ENCODE results near the gene CASS4.

The CASS4 gene

DNA sequence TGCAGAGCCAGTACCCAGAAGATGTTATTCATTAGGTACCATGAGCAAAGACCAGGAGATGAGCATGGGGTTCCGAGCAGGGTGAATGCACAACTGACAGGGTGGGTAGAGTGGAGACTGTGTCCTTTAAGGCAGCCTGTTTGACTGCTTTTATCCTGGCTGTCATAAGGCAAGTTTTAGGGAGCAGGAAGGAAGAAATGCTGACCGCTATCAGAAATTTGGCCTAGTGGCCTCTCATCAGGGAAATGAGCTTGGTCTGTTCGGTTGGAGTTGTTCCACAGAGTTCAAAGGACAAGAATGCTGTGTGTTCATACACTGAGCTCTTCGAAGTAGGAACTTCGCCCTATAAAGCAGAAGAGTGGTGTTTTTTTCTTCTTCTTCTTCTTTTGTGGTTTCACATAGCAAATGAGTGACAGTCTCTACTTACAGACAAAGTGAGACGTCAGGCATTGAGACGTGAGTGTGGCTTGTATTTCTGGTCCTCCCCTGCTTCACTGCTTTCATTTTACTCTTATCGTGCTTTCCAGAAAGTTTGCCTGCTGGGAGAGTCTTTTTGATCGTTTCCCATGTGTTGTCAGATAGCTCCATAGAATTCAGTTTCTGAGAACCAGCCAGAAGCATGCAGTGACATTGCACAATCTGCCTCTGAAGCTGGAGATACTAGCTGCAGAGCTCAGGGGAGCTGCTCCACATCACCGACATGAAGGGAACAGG, at the start of gene CASS4:
Gene CASS4, plus strand, starts transcription at position 502 of the 714 bp plus-strand sequence. Its CDS starts 199 bp downstream, at position 701.
- H3K27me3 ChIP-seq (ENCODE audit: control insufficient read depth in 1 of 2, insufficient read depth in 2 of 2, low read length in 2 of 2): no peaks in the 10 kb centered on the region
- no peak within 1 kb of the TSS for H3K9ac ChIP-seq (ENCODE audit: low read length)
- H3K9me3 ChIP-seq (ENCODE audit: low read length): no peaks in the 10 kb centered on the region
- peaks cover 11% of the 10 kb centered on the region for H3K36me3 ChIP-seq (ENCODE audit: insufficient read depth, low read length)
- H3K4me1 ChIP-seq (ENCODE audit: insufficient read depth, low read length): no peaks in the 10 kb centered on the region
- H3K4me3 ChIP-seq (ENCODE audit: low read depth in 1 of 2, low read length in 2 of 2): no peak within 1 kb of the TSS
- no peak within 1 kb of the TSS for H3K27ac ChIP-seq (ENCODE audit: low read depth, low read length)

DNA sequence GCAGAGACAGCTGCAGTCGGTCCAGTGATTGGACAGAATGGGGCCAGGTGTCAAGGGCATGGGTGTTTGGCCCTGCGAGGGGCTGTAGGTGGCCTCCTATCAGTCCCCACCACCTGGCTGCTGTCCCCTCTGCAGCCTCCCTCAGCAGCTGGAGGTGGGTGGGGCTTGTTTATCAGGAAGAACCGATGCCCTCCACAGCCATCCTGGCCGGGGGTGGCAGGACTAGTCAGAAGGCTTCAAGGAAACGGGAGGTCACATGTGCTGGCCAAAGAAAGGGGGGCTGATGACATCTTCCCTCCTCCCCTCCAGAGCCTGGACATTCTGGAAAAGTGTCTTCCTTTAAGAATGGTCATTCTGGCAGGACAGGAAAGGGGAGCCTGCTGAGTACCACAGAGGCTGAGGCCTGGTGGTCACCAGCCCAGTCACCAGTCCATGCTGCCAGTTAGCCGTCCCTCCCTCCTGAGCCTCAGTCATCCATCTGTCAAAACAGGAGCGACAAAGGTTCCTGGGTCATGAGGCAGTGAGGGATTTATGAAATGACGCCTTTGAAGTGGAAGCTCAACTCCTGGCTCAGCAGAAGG, 49.1 kb upstream of the CASS4 start:
- Histone ChIP-seq H3K27me3 (ENCODE audit: control insufficient read depth in 1 of 2, insufficient read depth in 2 of 2, low read length in 2 of 2) (no peaks in the 10 kb centered on the region), H3K27ac (ENCODE audit: low read depth, low read length) (no peak overlapping the region), H3K36me3 (ENCODE audit: insufficient read depth, low read length) (peaks cover 17% of the 10 kb centered on the region), H3K9ac (ENCODE audit: low read length) (no peak overlapping the region), H3K9me3 (ENCODE audit: low read length) (no peaks in the 10 kb centered on the region), H3K4me1 (ENCODE audit: insufficient read depth, low read length) (peaks cover 34% of the 10 kb centered on the region), H3K4me3 (ENCODE audit: low read depth in 1 of 2, low read length in 2 of 2) (no peak overlapping the region)

DNA sequence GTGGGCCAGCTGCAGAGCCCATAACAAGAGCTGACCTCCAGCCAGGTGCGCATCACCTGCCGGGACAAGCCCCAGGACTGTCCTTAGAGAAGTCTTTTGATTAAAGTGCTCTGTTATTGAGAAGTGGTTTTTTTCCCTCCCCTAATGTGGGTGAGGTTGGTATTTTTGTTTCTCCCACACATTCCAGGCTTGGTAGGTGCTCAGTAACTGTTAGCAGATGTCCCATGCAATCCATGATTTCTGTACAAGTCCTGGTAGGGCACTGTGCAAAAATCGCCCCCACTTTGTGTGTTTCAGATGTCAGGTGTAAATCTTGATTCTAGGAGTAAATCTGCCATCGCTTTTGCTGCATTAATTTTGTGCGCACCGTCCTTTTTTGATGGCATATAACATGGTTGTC, 48.6 kb upstream of the CASS4 start:
- no peak overlapping the region for H3K27ac ChIP-seq (ENCODE audit: low read depth, low read length)
- peaks cover 17% of the 10 kb centered on the region for H3K36me3 ChIP-seq (ENCODE audit: insufficient read depth, low read length)

GRCh38 chr20:56368351-56369134, 43.5 kb upstream of the CASS4 start:
- no peaks in the 10 kb centered on the region for H3K27me3 ChIP-seq (ENCODE audit: control insufficient read depth in 1 of 2, insufficient read depth in 2 of 2, low read length in 2 of 2)
- H3K27ac ChIP-seq (ENCODE audit: low read depth, low read length): no peak overlapping the region
- no peak overlapping the region for H3K4me3 ChIP-seq (ENCODE audit: low read depth in 1 of 2, low read length in 2 of 2)
- no peak overlapping the region for H3K9ac ChIP-seq (ENCODE audit: low read length)
- no peaks in the 10 kb centered on the region for H3K9me3 ChIP-seq (ENCODE audit: low read length)
- H3K4me1 ChIP-seq (ENCODE audit: insufficient read depth, low read length): peaks cover 2% of the 10 kb centered on the region
- H3K36me3 ChIP-seq (ENCODE audit: insufficient read depth, low read length): peaks cover 17% of the 10 kb centered on the region

More for the DNA sequence above, 48.6 kb upstream of the CASS4 start:
- Histone ChIP-seq H3K9me3 (ENCODE audit: low read length) (no peaks in the 10 kb centered on the region), H3K27me3 (ENCODE audit: control insufficient read depth in 1 of 2, insufficient read depth in 2 of 2, low read length in 2 of 2) (no peaks in the 10 kb centered on the region), H3K4me3 (ENCODE audit: low read depth in 1 of 2, low read length in 2 of 2) (no peak overlapping the region), H3K4me1 (ENCODE audit: insufficient read depth, low read length) (peaks cover 30% of the 10 kb centered on the region), H3K9ac (ENCODE audit: low read length) (no peak overlapping the region)

GRCh38 chr20:56369179-56369578, 42.9 kb upstream of the CASS4 start:
- Histone ChIP-seq H3K4me1 (ENCODE audit: insufficient read depth, low read length) (no peaks in the 10 kb centered on the region), H3K27ac (ENCODE audit: low read depth, low read length) (no peak overlapping the region), H3K9me3 (ENCODE audit: low read length) (no peaks in the 10 kb centered on the region), H3K27me3 (ENCODE audit: control insufficient read depth in 1 of 2, insufficient read depth in 2 of 2, low read length in 2 of 2) (no peaks in the 10 kb centered on the region), H3K9ac (ENCODE audit: low read length) (no peak overlapping the region), H3K36me3 (ENCODE audit: insufficient read depth, low read length) (peaks cover 17% of the 10 kb centered on the region), H3K4me3 (ENCODE audit: low read depth in 1 of 2, low read length in 2 of 2) (no peak overlapping the region)

DNA sequence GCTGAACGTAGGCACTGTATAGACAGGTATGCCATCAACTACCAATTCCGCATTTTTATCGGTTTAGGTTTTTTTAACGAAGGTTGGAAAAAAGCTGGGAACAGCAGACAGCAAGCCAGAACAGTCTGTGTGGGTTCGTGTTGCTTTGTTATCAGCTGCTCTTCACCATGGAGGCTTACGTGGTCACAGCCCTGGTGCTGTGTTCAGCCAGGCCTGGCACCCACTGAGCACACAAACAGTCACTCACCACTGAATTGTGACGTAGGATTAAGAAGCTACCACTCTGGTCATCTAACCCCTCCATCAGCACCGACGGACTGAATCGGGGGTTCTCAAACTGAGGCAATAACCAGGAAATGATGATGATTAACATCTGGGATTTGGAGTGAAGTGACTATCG, 40.1 kb upstream of the CASS4 start:
- no peak overlapping the region for H3K27ac ChIP-seq (ENCODE audit: low read depth, low read length)
- peaks cover 4% of the 10 kb centered on the region for H3K36me3 ChIP-seq (ENCODE audit: insufficient read depth, low read length)
- H3K4me1 ChIP-seq (ENCODE audit: insufficient read depth, low read length): no peaks in the 10 kb centered on the region
- H3K9ac ChIP-seq (ENCODE audit: low read length): no peak overlapping the region
- H3K4me3 ChIP-seq (ENCODE audit: low read depth in 1 of 2, low read length in 2 of 2): no peak overlapping the region
- H3K27me3 ChIP-seq (ENCODE audit: control insufficient read depth in 1 of 2, insufficient read depth in 2 of 2, low read length in 2 of 2): no peaks in the 10 kb centered on the region
- no peaks in the 10 kb centered on the region for H3K9me3 ChIP-seq (ENCODE audit: low read length)

- no peaks in the 10 kb centered on the region for H3K36me3 ChIP-seq (ENCODE audit: insufficient read depth, low read length)
- H3K4me1 ChIP-seq (ENCODE audit: insufficient read depth, low read length): no peaks in the 10 kb centered on the region
- H3K27ac ChIP-seq (ENCODE audit: low read depth, low read length): no peak overlapping the region
- H3K4me3 ChIP-seq (ENCODE audit: low read depth in 1 of 2, low read length in 2 of 2): no peak overlapping the region
- no peak overlapping the region for H3K9ac ChIP-seq (ENCODE audit: low read length)
- H3K9me3 ChIP-seq (ENCODE audit: low read length): no peaks in the 10 kb centered on the region
- H3K27me3 ChIP-seq (ENCODE audit: control insufficient read depth in 1 of 2, insufficient read depth in 2 of 2, low read length in 2 of 2): no peaks in the 10 kb centered on the region
Observed at GRCh38 chr20:56372850-56373249, 39.2 kb upstream of the CASS4 start.

DNA sequence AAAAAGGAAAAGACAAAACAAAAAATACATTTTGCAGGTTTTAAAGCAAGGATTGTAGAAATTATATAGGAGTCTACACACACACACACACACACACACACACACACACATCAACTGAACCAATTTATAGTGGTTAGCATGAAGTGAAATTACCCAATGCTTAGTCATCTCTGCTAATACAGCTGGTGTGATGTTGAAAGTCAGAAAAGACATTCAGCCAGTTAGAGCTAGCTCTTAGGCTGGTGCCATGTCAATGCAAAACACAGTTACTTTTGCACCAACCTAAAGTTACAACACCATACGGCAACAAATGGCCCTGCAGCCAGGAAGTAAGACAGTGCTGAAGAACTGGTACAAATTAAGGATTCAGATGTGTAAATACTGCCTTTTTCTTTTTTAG, 38.1 kb upstream of the CASS4 start:
- H3K36me3 ChIP-seq (ENCODE audit: insufficient read depth, low read length): no peaks in the 10 kb centered on the region
- H3K27ac ChIP-seq (ENCODE audit: low read depth, low read length): no peak overlapping the region
- H3K9ac ChIP-seq (ENCODE audit: low read length): no peak overlapping the region
- no peaks in the 10 kb centered on the region for H3K27me3 ChIP-seq (ENCODE audit: control insufficient read depth in 1 of 2, insufficient read depth in 2 of 2, low read length in 2 of 2)
- no peaks in the 10 kb centered on the region for H3K4me1 ChIP-seq (ENCODE audit: insufficient read depth, low read length)
- H3K4me3 ChIP-seq (ENCODE audit: low read depth in 1 of 2, low read length in 2 of 2): no peak overlapping the region
- H3K9me3 ChIP-seq (ENCODE audit: low read length): no peaks in the 10 kb centered on the region

GRCh38 chr20:56376331-56376730, 35.7 kb upstream of the CASS4 start:
- no peaks in the 10 kb centered on the region for H3K4me1 ChIP-seq (ENCODE audit: insufficient read depth, low read length)
- no peaks in the 10 kb centered on the region for H3K36me3 ChIP-seq (ENCODE audit: insufficient read depth, low read length)

DNA sequence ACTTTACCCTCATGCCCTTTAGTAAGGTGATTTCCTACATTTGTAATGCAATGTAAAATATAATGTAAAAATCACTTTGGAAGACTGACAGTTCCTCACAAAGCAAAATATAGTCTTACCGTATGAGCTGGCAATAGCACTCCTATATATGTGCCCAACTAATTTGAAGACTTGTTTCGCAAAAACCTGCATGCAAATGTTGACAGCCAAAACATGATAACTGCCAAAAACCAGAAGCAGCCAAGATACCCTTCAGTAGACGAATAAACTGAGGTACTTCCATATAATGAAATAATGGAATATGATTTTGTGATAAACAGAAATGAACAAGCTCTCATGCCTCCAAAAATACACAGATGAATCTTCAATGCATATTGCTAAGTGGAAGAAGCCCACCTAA, 33.7 kb upstream of the CASS4 start:
- H3K36me3 ChIP-seq (ENCODE audit: insufficient read depth, low read length): no peaks in the 10 kb centered on the region
- H3K27me3 ChIP-seq (ENCODE audit: control insufficient read depth in 1 of 2, insufficient read depth in 2 of 2, low read length in 2 of 2): no peaks in the 10 kb centered on the region
- no peak overlapping the region for H3K9ac ChIP-seq (ENCODE audit: low read length)
- H3K4me3 ChIP-seq (ENCODE audit: low read depth in 1 of 2, low read length in 2 of 2): no peak overlapping the region
- H3K9me3 ChIP-seq (ENCODE audit: low read length): no peaks in the 10 kb centered on the region
- H3K27ac ChIP-seq (ENCODE audit: low read depth, low read length): no peak overlapping the region
- H3K4me1 ChIP-seq (ENCODE audit: insufficient read depth, low read length): no peaks in the 10 kb centered on the region

More at GRCh38 chr20:56376331-56376730, 35.7 kb upstream of the CASS4 start:
- Histone ChIP-seq H3K9me3 (ENCODE audit: low read length) (no peaks in the 10 kb centered on the region), H3K27me3 (ENCODE audit: control insufficient read depth in 1 of 2, insufficient read depth in 2 of 2, low read length in 2 of 2) (no peaks in the 10 kb centered on the region), H3K4me3 (ENCODE audit: low read depth in 1 of 2, low read length in 2 of 2) (no peak overlapping the region), H3K9ac (ENCODE audit: low read length) (no peak overlapping the region), H3K27ac (ENCODE audit: low read depth, low read length) (no peak overlapping the region)

- Histone ChIP-seq H3K4me3 (ENCODE audit: low read depth in 1 of 2, low read length in 2 of 2) (no peak overlapping the region), H3K27me3 (ENCODE audit: control insufficient read depth in 1 of 2, insufficient read depth in 2 of 2, low read length in 2 of 2) (no peaks in the 10 kb centered on the region), H3K4me1 (ENCODE audit: insufficient read depth, low read length) (no peaks in the 10 kb centered on the region), H3K36me3 (ENCODE audit: insufficient read depth, low read length) (no peaks in the 10 kb centered on the region), H3K27ac (ENCODE audit: low read depth, low read length) (no peak overlapping the region), H3K9me3 (ENCODE audit: low read length) (no peaks in the 10 kb centered on the region), H3K9ac (ENCODE audit: low read length) (no peak overlapping the region)
Observed at GRCh38 chr20:56380375-56380774, 31.7 kb upstream of the CASS4 start.

All from muscle layer of colon (tissue), 2 donors.